Common myeloid progenitor, CD34-positive (primary cell): Measurements from ENCODE around the gene C6orf52.

Experiments used
- CTCF ChIA-PET: fragments of 350-600 bp; sonication (Branson Sonifier 250); formaldehyde crosslinking; loops from one replicate; lab custom pipeline; 2021; ENCODE audit warnings: antibody characterized with exemption; lab: Charles Lee
- POLR2A ChIA-PET: fragments of 350-600 bp; sonication (Branson Sonifier 250); formaldehyde crosslinking; loops from one replicate; lab custom pipeline; 2021; ENCODE audit warnings: antibody characterized with exemption; lab: Charles Lee
- DNase-seq, 3 donors: peaks; one replicate each; pipeline versions ENCODE4 v3.0.0 to v3.0.0-alpha.2; 2013
- H3K27ac ChIP-seq, 2 experiments: 1 replicate in 1 of 2; 2 replicates in 1 of 2; pipeline ENCODE4 v1.7.0; 2013; ENCODE audit warnings: inconsistent platforms in 2 of 2, low read length in 2 of 2, mild to moderate bottlenecking in 2 of 2, low read depth in 1 of 2, moderate library complexity in 1 of 2; ENCODE audit not compliant: severe bottlenecking in 2 of 2, insufficient read depth in 1 of 2, poor library complexity in 1 of 2
- H3K27me3 ChIP-seq, 5 experiments: replicated peaks in 2 of 5; 1 replicate in 3 of 5; 2 replicates in 2 of 5; pipeline versions ENCODE4 v1.6.1 to v1.7.0; 2013; ENCODE audit warnings: low read length in 4 of 5, mild to moderate bottlenecking in 2 of 5, moderate library complexity in 2 of 5, inconsistent platforms in 1 of 5; ENCODE audit not compliant: insufficient read depth in 5 of 5, control insufficient read depth in 4 of 5
- H3K36me3 ChIP-seq, 4 experiments: 1 replicate in 2 of 4; 2 replicates in 2 of 4; pipeline versions ENCODE4 v1.6.1 to v1.7.0; 2013; ENCODE audit warnings: low read length in 3 of 4, control low read depth in 1 of 4, mild to moderate bottlenecking in 1 of 4; ENCODE audit not compliant: control insufficient read depth in 4 of 4, insufficient read depth in 4 of 4
- H3K4me1 ChIP-seq, 4 experiments: 1 replicate in 3 of 4; 2 replicates in 1 of 4; pipeline versions ENCODE4 v1.6.1 to v1.7.1; 2013; ENCODE audit warnings: low read length in 3 of 4, mild to moderate bottlenecking in 3 of 4, control low read depth in 1 of 4, inconsistent platforms in 1 of 4, moderate library complexity in 1 of 4; ENCODE audit not compliant: control insufficient read depth in 4 of 4, insufficient read depth in 4 of 4; ENCODE audit errors: control extremely low read depth in 1 of 4
- H3K4me3 ChIP-seq, 7 experiments: 1 replicate in 4 of 7; 2 replicates in 3 of 7; pipeline versions ENCODE4 v1.5.1 to v1.7.0; 2013; ENCODE audit warnings: mild to moderate bottlenecking in 7 of 7, low read length in 6 of 7, moderate library complexity in 6 of 7, inconsistent platforms in 2 of 7, low read depth in 2 of 7, control low read depth in 1 of 7; ENCODE audit not compliant: insufficient read depth in 4 of 7, control insufficient read depth in 1 of 7; ENCODE audit errors: extremely low read depth in 1 of 7
- H3K9me3 ChIP-seq, 5 experiments: 1 replicate in 4 of 5; 2 replicates in 1 of 5; pipeline versions ENCODE4 v1.6.1 to v1.7.1; 2013; ENCODE audit warnings: low read length in 4 of 5, mild to moderate bottlenecking in 2 of 5, inconsistent platforms in 1 of 5, low read depth in 1 of 5, moderate library complexity in 1 of 5; ENCODE audit not compliant: control insufficient read depth in 4 of 5, insufficient read depth in 2 of 5; ENCODE audit errors: control extremely low read depth in 1 of 5
- WGBS: methylation state at CpG from one replicate; pipeline ENCODE4 v1.1.5; 2013; ENCODE audit not compliant: insufficient coverage; 5-methylcytosine and 5-hydroxymethylcytosine counted together

Gene C6orf52

GRCh38 chr6:10686901-10687300 is 7.5 kb downstream of the C6orf52 start:
- WGBS = 98% methylated on average over 6 of the region's 8 CpGs

GRCh38 chr6:10685092-10685915 is 9.1 kb downstream of the C6orf52 start:
- Histone ChIP-seq H3K9me3 (no peaks in the 10 kb centered on the region), H3K27me3 (no peaks in the 10 kb centered on the region), H3K27ac (no peak overlapping the region), H3K36me3 (no peaks in the 10 kb centered on the region), H3K4me1 (peaks cover 3 to 16% (median 9%) of the 10 kb centered on the region in 4 experiments), H3K4me3 (no peak overlapping the region)
- ChIA-PET POLR2A (no interaction called here), CTCF (no interaction called here)
- no CpG with 5 or more reads among the region's 3 CpGs for WGBS
- peak in 2 of 3 donors; percentile 25 to 28 for DNase-seq

More at GRCh38 chr6:10686901-10687300, 7.5 kb downstream of the C6orf52 start:
- H3K4me1 ChIP-seq = peaks cover 3 to 16% (median 9%) of the 10 kb centered on the region in 4 experiments
- DNase-seq = no peak
- CTCF ChIA-PET = interaction anchor here (2.2 kb wide), 1 partner anchor 177 kb away, joined by 8 read pairs; no protein-coding TSS in a partner anchor
- POLR2A ChIA-PET = no interaction called here
- H3K27ac ChIP-seq = no peak overlapping the region
- H3K9me3 ChIP-seq = no peaks in the 10 kb centered on the region
- no peaks in the 10 kb centered on the region for H3K27me3 ChIP-seq
- H3K4me3 ChIP-seq = no peak overlapping the region
- H3K36me3 ChIP-seq = no peaks in the 10 kb centered on the region

DNA sequence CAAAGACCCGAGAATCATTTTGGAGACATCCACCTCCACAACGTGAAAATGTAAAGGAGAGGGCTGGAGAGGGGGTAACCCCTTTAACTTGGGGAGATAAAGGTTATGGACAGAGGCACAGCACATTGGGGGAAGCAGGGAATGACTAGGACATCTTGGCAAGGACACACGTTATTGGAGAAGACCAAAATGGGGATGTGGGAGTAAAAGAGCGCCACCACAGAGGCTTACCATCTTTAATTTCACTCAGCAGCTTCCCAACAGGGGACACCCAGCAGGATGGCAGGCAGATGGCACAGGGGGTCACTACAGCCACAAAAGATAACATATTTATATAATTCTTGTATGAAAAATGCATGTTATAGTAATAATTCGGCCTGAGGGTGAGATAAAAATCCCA is 9.8 kb downstream of the C6orf52 start:
- ChIA-PET CTCF (no interaction called here), POLR2A (no interaction called here)
- H3K27me3 ChIP-seq = no peaks in the 10 kb centered on the region
- H3K9me3 ChIP-seq = no peaks in the 10 kb centered on the region
- no peaks in the 10 kb centered on the region for H3K36me3 ChIP-seq
- DNase-seq = no peak
- no peak overlapping the region for H3K27ac ChIP-seq
- peaks cover 3 to 16% (median 9%) of the 10 kb centered on the region in 4 experiments for H3K4me1 ChIP-seq
- H3K4me3 ChIP-seq = no peak overlapping the region
- 100% methylated on average over 2 of the region's 5 CpGs for WGBS

DNA sequence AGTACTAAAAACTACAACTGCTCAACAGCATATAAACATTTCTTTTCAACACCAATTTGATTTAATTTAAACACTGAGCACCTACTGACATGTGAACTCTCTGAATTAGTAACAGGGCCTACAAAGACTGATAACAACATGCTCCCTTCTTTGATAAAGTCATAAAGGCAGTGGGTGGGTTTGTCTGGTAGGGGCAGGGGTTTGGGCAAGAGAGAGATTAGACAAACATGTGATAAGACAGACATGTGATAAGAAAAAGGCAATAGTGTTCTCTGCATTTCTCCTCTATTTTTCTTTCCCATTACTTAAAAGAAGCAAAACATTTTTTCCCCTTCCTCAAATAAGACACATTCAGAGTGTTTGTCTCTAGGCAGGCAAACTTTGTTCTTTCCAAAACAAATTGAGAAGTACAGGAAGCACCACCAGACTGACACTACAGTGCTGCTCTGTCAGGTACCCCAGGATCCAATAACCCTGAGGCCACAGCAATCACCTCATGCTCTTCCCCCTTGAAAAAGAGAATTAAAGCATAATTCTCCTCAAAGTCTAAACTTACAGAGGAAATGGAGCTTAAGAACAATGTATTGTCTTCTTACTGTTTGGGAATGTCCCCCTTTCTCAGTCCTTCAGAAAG is 11.9 kb downstream of the C6orf52 start:
- Histone ChIP-seq H3K4me1 (peaks cover 3 to 13% (median 9%) of the 10 kb centered on the region in 4 experiments), H3K4me3 (no peak overlapping the region), H3K36me3 (no peaks in the 10 kb centered on the region), H3K27me3 (no peaks in the 10 kb centered on the region), H3K9me3 (no peaks in the 10 kb centered on the region), H3K27ac (no peak overlapping the region)
- DNase-seq = no peak
- ChIA-PET CTCF (interaction anchor here (1.6 kb wide), 1 partner anchor 11 kb away, joined by 5 read pairs; no protein-coding TSS in a partner anchor), POLR2A (no interaction called here)

GRCh38 chr6:10681795-10682194 is 12.6 kb downstream of the C6orf52 start:
- Histone ChIP-seq H3K4me1 (peaks cover 3 to 13% (median 9%) of the 10 kb centered on the region in 4 experiments), H3K4me3 (no peak overlapping the region), H3K27me3 (no peaks in the 10 kb centered on the region), H3K36me3 (no peaks in the 10 kb centered on the region), H3K27ac (no peak overlapping the region), H3K9me3 (no peaks in the 10 kb centered on the region)
- CTCF ChIA-PET = no interaction called here
- POLR2A ChIA-PET = no interaction called here
- WGBS = 90% methylated on average over 2 of the region's 3 CpGs
- DNase-seq = no peak

GRCh38 chr6:10678456-10678855 is 16.0 kb downstream of the C6orf52 start:
- Histone ChIP-seq H3K9me3 (no peaks in the 10 kb centered on the region), H3K27ac (no peak overlapping the region), H3K27me3 (no peaks in the 10 kb centered on the region), H3K4me3 (no peak overlapping the region), H3K4me1 (no peaks in the 10 kb centered on the region), H3K36me3 (no peaks in the 10 kb centered on the region)
- ChIA-PET POLR2A (no interaction called here), CTCF (no interaction called here)
- WGBS = 97% methylated on average over 4 of the region's 4 CpGs
- no peak for DNase-seq

DNA sequence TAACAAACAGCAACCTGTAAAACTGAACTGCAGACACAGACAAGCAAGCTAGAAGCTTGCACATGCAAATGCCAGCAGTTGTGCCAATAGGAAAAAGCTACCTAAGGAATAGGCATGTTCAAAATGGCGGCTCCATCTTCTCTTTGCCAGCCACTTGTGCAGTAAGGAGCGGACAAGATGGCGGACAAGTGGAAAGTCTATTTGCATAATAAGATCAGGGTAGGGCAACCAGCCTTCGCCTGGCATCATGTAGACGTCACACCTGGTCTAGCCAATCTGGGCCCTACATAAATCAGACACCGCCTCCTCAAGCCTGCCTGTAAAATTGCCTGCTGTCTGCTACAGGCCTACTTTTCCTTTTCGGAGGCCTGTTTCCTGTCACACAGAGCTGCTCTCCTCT is 18.0 kb downstream of the C6orf52 start:
- Histone ChIP-seq H3K9me3 (no peaks in the 10 kb centered on the region), H3K27me3 (no peaks in the 10 kb centered on the region), H3K27ac (no peak overlapping the region), H3K36me3 (no peaks in the 10 kb centered on the region), H3K4me1 (no peaks in the 10 kb centered on the region), H3K4me3 (no peak overlapping the region)
- no peak for DNase-seq
- CTCF ChIA-PET = no interaction called here
- POLR2A ChIA-PET = no interaction called here
- WGBS = 99% methylated on average over 7 of the region's 7 CpGs
